ENCODE data around the gene B4GALT5. TPM values are rescaled to one million over a fixed set of nuclear protein-coding genes. Genes with fewer than 3 reads are reported as not detected.

B4GALT5 gene
- total RNA-seq, 4 donors from 2014 or later: 13.5 to 59.0 (median 25.0) TPM

DNA sequence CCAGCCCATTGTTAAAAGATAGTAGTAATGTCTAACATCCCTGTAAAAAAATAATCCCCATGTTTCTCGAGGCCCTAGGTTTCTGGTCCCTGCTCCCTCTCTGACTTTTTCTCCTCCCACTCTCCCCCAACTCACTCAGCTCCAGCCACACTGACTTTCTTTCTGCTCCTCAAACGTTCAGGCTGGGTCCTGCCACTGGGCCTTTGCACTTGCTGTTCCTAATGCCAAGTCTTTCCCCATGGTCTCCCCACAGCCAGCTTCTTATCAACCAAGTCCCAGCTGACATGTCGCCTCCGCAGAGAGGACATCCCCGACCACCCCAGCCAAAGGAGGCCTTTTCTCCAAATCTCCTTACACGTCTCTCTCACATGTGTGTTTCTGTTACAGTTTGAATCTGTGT is 123.9 kb downstream of the B4GALT5 start:
- H3K9me3 ChIP-seq: no peaks in the 10 kb centered on the region
- H3K4me3 ChIP-seq: no peak overlapping the region
- no peaks in the 10 kb centered on the region for H3K36me3 ChIP-seq
- peaks cover 10 to 42% of the 10 kb centered on the region in 2 donors for H3K4me1 ChIP-seq
- no peak for TF ChIP-seq POLR2A (IDR thresholded peaks at IDR 0.05)
- TF ChIP-seq, protein P1, sequence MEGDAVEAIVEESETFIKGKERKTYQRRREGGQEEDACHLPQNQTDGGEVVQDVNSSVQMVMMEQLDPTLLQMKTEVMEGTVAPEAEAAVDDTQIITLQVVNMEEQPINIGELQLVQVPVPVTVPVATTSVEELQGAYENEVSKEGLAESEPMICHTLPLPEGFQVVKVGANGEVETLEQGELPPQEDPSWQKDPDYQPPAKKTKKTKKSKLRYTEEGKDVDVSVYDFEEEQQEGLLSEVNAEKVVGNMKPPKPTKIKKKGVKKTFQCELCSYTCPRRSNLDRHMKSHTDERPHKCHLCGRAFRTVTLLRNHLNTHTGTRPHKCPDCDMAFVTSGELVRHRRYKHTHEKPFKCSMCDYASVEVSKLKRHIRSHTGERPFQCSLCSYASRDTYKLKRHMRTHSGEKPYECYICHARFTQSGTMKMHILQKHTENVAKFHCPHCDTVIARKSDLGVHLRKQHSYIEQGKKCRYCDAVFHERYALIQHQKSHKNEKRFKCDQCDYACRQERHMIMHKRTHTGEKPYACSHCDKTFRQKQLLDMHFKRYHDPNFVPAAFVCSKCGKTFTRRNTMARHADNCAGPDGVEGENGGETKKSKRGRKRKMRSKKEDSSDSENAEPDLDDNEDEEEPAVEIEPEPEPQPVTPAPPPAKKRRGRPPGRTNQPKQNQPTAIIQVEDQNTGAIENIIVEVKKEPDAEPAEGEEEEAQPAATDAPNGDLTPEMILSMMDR (IDR thresholded peaks at IDR 0.05): no peak
- DNase-seq: no peak
- peak overlapping the region; percentile 95 to 98 for H3K27ac ChIP-seq
- H3K27me3 ChIP-seq: no peaks in the 10 kb centered on the region
- intact Hi-C loops (cut with DNase I; ENCODE audit: low total_unique reads): no loop called here

DNA sequence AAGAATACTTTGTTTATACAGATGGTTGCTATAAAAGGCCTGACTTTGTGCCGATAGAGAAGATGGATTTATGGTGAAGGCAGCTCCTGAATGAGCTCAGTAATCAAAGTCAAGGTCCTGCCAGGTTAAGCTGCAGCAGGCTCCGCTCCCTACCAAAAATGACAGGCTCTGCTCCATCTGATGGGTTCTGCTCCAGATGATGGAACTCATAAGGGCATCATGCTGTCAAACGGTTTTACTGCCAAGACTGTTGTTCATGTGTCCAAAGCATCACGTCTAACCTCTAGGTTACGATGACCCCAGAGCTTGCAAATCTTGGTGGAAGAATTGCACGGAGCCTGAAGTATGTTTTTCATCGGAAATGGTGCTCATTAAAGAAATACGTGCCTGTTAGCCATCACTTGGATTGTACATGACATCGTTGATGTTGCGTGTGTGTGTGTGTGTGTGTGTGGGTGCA is 126.5 kb downstream of the B4GALT5 start:
- Histone ChIP-seq H3K27ac (peak overlapping the region; percentile 95 to 98), H3K4me3 (no peak overlapping the region), H3K4me1 (peaks cover 20 to 51% of the 10 kb centered on the region in 2 donors), H3K36me3 (no peaks in the 10 kb centered on the region), H3K9me3 (no peaks in the 10 kb centered on the region), H3K27me3 (no peaks in the 10 kb centered on the region)
- TF ChIP-seq POLR2A (IDR thresholded peaks at IDR 0.05): no peak
- TF ChIP-seq, protein P1 (IDR thresholded peaks at IDR 0.05): no peak
- DNase-seq: peak; percentile 81 to 92
- intact Hi-C loops (cut with DNase I; ENCODE audit: low total_unique reads): no loop called here

DNA sequence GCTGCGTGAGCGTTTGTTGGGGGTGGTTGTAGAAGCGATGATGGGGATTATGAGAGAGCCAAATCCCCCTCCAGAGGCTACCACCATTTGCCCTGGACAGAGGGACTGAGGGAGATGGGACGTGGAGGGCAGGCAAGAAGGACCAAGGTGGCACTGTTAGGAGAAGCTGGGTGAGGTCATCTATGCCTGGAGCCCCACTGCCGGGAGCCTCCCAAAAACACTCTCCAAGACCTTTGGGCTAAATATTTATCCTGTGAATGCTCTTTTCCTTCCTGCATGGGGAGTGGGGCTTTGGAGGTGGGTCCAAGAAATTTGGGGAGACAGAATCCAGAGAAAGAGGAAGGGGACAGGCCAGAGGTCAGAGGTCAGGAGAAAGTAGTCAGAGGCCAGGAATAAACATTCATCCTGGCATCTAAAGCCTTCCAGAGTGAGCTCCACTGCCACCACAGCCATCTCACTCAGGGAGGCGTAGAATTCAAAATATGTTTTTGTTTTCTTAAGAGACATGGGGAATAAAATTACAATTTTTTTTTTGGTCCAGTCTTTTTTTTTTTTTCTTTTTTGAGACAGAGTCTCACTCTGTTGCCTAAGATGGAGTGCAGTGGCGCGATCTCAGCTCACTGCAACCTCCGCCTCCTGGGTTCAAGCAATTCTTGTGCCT is 128.0 kb downstream of the B4GALT5 start:
- no peaks in the 10 kb centered on the region for H3K9me3 ChIP-seq
- H3K36me3 ChIP-seq: no peaks in the 10 kb centered on the region
- intact Hi-C loops (cut with DNase I; ENCODE audit: low total_unique reads): no loop called here
- TF ChIP-seq, protein P1 (IDR thresholded peaks at IDR 0.05): no peak
- TF ChIP-seq POLR2A (IDR thresholded peaks at IDR 0.05): no peak
- H3K27ac ChIP-seq: peak overlapping the region; percentile 95 to 98
- H3K4me3 ChIP-seq: no peak overlapping the region
- H3K27me3 ChIP-seq: no peaks in the 10 kb centered on the region
- peaks cover 23 to 47% of the 10 kb centered on the region in 2 donors for H3K4me1 ChIP-seq
- no peak for DNase-seq

DNA sequence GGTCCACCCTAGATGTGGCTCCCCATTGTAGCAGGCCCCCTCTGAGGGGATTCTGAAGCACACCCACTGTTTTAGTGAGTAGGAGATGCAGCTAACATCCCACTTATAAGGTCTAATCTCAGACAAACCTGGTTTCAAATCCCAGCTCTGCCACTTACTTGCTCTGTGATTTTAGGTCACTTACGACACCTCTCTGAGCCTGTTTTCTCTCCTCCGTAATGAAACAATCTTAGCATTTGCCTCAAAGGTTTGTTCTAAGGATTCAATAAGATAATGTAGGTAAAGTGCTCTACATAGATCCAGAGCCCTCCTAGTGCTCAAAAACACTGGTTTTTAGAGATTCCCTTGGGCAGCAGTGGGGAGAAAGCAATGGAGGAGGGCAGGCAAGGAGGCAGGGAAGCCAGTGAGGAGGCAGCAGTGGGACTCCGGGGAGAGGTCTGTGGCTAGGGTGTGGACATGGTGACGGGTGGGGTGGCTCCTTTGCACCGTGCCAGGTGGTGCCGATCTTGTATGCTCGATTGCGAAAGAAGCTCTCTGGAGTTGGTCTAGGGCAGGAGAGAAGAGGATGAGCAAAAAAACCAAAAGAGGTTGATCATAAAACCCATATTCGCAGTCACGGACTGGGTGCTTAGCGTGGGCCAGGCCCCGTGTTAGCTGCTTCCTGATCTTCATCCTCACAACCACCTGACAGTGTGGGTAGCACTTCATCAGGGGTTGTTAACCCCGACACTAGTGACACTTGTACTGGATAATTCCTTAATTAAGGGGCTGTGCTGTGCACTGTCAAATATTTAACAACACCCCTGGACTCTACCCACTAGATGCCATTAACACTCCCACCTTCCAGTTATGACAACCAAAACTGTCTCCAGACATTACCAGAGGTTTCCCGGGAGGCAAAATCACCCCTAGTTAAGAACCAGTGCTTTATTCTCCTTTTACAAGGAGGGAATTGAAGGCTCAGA is 129.0 kb downstream of the B4GALT5 start:
- Histone ChIP-seq H3K4me3 (no peak overlapping the region), H3K27me3 (no peaks in the 10 kb centered on the region), H3K27ac (peak overlapping the region; percentile 95 to 98), H3K36me3 (no peaks in the 10 kb centered on the region), H3K4me1 (peaks cover 24 to 38% of the 10 kb centered on the region in 2 donors), H3K9me3 (no peaks in the 10 kb centered on the region)
- TF ChIP-seq POLR2A (IDR thresholded peaks at IDR 0.05): no peak
- TF ChIP-seq, protein P1 (IDR thresholded peaks at IDR 0.05): no peak
- intact Hi-C loops (cut with DNase I; ENCODE audit: low total_unique reads): no loop called here
- DNase-seq: peak in 1 of 2 donors; percentile 64
